ENCODE data around the gene C1orf74. TPM values are rescaled to one million over a fixed set of nuclear protein-coding genes. Genes with fewer than 3 reads are reported as not detected.

C1orf74 gene
- polyA plus RNA-seq, 2 of the 4 experiments (the other 2 are of a cell fraction): 2.4 to 3.3 TPM

- TF ChIP-seq USF2 (IDR thresholded peaks at IDR 0.05) (no peak), CHD2 (IDR thresholded peaks at IDR 0.05; ENCODE audit: low read length, partially characterized antibody) (no peak), CEBPB (IDR thresholded peaks at IDR 0.05) (no peak), MAZ (IDR thresholded peaks at IDR 0.05; ENCODE audit: borderline replicate concordance, low read depth, low read length) (no peak), MAFK (IDR thresholded peaks at IDR 0.05; ENCODE audit: partially characterized antibody) (no peak)
- TF ChIP-seq, protein P1, sequence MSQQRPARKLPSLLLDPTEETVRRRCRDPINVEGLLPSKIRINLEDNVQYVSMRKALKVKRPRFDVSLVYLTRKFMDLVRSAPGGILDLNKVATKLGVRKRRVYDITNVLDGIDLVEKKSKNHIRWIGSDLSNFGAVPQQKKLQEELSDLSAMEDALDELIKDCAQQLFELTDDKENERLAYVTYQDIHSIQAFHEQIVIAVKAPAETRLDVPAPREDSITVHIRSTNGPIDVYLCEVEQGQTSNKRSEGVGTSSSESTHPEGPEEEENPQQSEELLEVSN (IDR thresholded peaks at IDR 0.05; ENCODE audit: borderline replicate concordance, low read depth): no peak
Measured at GRCh38 chr1:209747580-209748262, 36.6 kb downstream of the C1orf74 start (continued).

DNA sequence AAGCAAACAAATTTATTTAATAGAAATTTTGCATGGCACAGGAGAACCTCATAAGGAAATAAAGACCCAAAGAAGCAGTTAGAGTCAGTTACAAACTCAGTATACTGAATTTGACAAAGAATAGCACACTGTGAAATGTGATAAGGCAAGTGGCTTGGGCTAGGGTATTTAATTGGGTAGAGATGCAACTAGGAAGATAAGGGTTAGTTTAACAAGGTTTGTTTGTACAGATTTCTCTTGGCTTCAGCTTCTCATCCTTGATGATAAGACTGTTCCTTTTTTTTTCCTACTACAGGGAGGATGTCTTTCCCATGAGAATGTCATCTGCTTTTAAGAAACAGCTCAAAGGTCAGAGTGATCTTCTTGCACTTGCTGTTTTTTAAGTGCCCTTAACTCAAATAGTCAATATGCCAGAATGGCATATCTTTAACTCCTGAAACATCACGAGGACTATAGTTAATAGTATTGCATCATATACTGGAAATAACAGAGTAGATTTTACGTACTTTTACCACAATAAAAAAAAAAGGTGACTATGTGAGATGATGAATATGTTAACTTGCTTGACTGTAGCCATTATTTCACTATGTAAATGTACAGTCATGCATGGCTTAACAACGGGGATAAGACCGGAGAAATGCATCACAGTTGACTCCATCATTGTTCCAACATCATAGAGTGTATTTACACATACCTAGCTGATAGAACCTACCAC is 37.8 kb downstream of the C1orf74 start:
- peaks cover 11% of the 10 kb centered on the region; the same call in 1 of the 3 replicates for H3K4me1 ChIP-seq
- H3K4me3 ChIP-seq: no peak overlapping the region
- H3K4me2 ChIP-seq: peak overlapping the region; percentile 62; the same call in 1 of the 3 replicates
- no peaks in the 10 kb centered on the region for H3K9me3 ChIP-seq
- TF ChIP-seq, protein P2, sequence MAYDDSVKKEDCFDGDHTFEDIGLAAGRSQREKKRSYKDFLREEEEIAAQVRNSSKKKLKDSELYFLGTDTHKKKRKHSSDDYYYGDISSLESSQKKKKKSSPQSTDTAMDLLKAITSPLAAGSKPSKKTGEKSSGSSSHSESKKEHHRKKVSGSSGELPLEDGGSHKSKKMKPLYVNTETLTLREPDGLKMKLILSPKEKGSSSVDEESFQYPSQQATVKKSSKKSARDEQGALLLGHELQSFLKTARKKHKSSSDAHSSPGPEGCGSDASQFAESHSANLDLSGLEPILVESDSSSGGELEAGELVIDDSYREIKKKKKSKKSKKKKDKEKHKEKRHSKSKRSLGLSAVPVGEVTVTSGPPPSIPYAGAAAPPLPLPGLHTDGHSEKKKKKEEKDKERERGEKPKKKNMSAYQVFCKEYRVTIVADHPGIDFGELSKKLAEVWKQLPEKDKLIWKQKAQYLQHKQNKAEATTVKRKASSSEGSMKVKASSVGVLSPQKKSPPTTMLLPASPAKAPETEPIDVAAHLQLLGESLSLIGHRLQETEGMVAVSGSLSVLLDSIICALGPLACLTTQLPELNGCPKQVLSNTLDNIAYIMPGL (CRISPR knock-in tag; IDR thresholded peaks at IDR 0.05; ENCODE audit: borderline replicate concordance): no peak
- no peak for TF ChIP-seq JUNB (IDR thresholded peaks at IDR 0.05)
- 42% methylated on average over 4 of the region's 4 CpGs for WGBS (ENCODE audit: missing lambda C conversion rate)
- DNase-seq (ENCODE audit: low read depth in 1 of 2, low spot score in 1 of 2) (no peak), ATAC-seq (no peak), FAIRE-seq (no peak)
- ChIA-PET CTCF (interaction anchor here (0.6 to 2.9 kb wide), 10 partner anchors 10 to 181 kb away, joined by 3 to 11 read pairs (median 4); no protein-coding TSS in a partner anchor), POLR2A (no interaction called here)
- no peak overlapping the region for H3K27ac ChIP-seq

DNA sequence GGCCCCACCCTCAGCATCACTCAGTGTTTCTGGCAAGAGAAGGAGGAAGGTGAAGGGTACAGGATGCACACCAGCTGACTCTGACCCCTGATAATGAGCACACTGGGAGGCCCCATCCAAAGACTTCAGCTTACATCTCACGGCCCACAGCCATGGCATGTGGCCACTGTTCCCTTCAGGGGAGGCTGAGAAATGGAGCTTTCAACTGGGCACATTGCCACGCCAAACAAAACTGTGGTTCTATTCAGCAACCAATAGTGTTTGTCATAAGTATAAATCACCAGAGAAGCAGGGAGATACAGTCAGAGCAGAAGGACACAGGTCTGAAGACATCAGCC is 41.2 kb downstream of the C1orf74 start:
- H3K4me3 ChIP-seq: no peak overlapping the region
- ChIA-PET CTCF (interaction anchor here (0.9 to 2.7 kb wide), 2 partner anchors 9 to 15 kb away, joined by 4 to 7 read pairs; no protein-coding TSS in a partner anchor), POLR2A (no interaction called here)
- no peaks in the 10 kb centered on the region for H3K9me3 ChIP-seq
- TF ChIP-seq ZNF302 (CRISPR knock-in tag; IDR thresholded peaks at IDR 0.05) (no peak), NPAS2 (CRISPR knock-in tag; IDR thresholded peaks at IDR 0.05; ENCODE audit: borderline replicate concordance) (no peak), HOXB13 (CRISPR knock-in tag; IDR thresholded peaks at IDR 0.05; ENCODE audit: low read depth) (no peak), POLR2AphosphoS2 (conservative IDR thresholded peaks at IDR 0.05; ENCODE audit: low read length) (no peak), CHD2 (IDR thresholded peaks at IDR 0.05; ENCODE audit: low read length, partially characterized antibody) (no peak), KDM1A (IDR thresholded peaks at IDR 0.05; ENCODE audit: low read depth) (no peak), RAD21 (conservative IDR thresholded peaks at IDR 0.05 in 1 of 2, IDR thresholded peaks at IDR 0.05 in 1 of 2) (no peak), JUNB (IDR thresholded peaks at IDR 0.05) (no peak), RFX5 (IDR thresholded peaks at IDR 0.05) (no peak), TP53 (CRISPR knock-in tag; IDR thresholded peaks at IDR 0.05) (no peak), ATOH8 (CRISPR knock-in tag; IDR thresholded peaks at IDR 0.05; ENCODE audit: low read depth) (no peak), ZFP36 (IDR thresholded peaks at IDR 0.05; ENCODE audit: borderline replicate concordance, partially characterized antibody) (no peak), EHMT2 (IDR thresholded peaks at IDR 0.05; ENCODE audit: low read depth) (no peak), MAZ (IDR thresholded peaks at IDR 0.05; ENCODE audit: borderline replicate concordance, low read depth, low read length) (no peak), USF2 (IDR thresholded peaks at IDR 0.05) (no peak)
- TF ChIP-seq, protein P3, sequence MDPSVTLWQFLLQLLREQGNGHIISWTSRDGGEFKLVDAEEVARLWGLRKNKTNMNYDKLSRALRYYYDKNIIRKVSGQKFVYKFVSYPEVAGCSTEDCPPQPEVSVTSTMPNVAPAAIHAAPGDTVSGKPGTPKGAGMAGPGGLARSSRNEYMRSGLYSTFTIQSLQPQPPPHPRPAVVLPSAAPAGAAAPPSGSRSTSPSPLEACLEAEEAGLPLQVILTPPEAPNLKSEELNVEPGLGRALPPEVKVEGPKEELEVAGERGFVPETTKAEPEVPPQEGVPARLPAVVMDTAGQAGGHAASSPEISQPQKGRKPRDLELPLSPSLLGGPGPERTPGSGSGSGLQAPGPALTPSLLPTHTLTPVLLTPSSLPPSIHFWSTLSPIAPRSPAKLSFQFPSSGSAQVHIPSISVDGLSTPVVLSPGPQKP (IDR thresholded peaks at IDR 0.05; ENCODE audit: low read depth, low read length): no peak
- TF ChIP-seq, protein P4, sequence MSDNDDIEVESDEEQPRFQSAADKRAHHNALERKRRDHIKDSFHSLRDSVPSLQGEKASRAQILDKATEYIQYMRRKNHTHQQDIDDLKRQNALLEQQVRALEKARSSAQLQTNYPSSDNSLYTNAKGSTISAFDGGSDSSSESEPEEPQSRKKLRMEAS (IDR thresholded peaks at IDR 0.05): no peak
- no peak for FAIRE-seq
- DNase-seq (ENCODE audit: low read depth in 1 of 2, low spot score in 1 of 2): no peak
- no peak overlapping the region for H3K4me2 ChIP-seq
- WGBS (ENCODE audit: missing lambda C conversion rate): 44% methylated on average over 2 of the region's 2 CpGs
- no peak overlapping the region for H3K27ac ChIP-seq
- H3K4me1 ChIP-seq: peaks cover 11% of the 10 kb centered on the region; the same call in 1 of the 3 replicates
- ATAC-seq: no peak
